Activated CD8-positive, alpha-beta memory T cell treated with anti-CD3 and anti-CD28 coated beads for 1 hour (primary cell): ENCODE results near the gene PITPNM2.

Experiments used
- DNase-seq, 2 donors: peaks; one replicate each; pipeline ENCODE4 v3.0.0-alpha.2; 2020; ENCODE audit warnings: low read depth in 1 of 2; ENCODE audit errors: extremely low read depth in 1 of 2

The PITPNM2 gene

DNA sequence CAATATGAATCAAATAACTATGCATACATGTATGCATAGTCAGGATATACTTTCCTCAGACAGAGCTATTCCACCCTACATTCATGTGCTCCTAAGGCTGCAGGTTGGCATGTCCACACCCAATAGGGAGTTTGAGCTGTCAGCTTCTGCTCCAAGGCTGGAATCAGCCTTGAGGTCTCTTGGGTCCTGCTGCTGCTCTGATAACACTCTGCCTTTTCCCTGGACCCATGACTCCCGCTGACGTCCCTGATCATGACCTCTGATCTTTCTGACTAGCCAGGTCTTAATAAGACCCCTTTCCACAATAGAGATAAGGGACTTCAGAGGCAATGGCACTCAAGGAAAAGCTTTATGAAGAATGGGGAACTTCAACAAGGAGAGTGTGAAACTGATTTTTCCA lies 5.7 kb downstream of the PITPNM2 start:
- no peak for DNase-seq

- no peak for DNase-seq
These were observed 7.0 kb downstream of the PITPNM2 start for GRCh38 chr12:123143736-123144461.

GRCh38 chr12:123142921-123143735 lies 7.8 kb downstream of the PITPNM2 start:
- no peak for DNase-seq

GRCh38 chr12:123142518-123142840 lies 8.4 kb downstream of the PITPNM2 start:
- no peak for DNase-seq

GRCh38 chr12:123141615-123142517 lies 9.0 kb downstream of the PITPNM2 start:
- no peak for DNase-seq

DNA sequence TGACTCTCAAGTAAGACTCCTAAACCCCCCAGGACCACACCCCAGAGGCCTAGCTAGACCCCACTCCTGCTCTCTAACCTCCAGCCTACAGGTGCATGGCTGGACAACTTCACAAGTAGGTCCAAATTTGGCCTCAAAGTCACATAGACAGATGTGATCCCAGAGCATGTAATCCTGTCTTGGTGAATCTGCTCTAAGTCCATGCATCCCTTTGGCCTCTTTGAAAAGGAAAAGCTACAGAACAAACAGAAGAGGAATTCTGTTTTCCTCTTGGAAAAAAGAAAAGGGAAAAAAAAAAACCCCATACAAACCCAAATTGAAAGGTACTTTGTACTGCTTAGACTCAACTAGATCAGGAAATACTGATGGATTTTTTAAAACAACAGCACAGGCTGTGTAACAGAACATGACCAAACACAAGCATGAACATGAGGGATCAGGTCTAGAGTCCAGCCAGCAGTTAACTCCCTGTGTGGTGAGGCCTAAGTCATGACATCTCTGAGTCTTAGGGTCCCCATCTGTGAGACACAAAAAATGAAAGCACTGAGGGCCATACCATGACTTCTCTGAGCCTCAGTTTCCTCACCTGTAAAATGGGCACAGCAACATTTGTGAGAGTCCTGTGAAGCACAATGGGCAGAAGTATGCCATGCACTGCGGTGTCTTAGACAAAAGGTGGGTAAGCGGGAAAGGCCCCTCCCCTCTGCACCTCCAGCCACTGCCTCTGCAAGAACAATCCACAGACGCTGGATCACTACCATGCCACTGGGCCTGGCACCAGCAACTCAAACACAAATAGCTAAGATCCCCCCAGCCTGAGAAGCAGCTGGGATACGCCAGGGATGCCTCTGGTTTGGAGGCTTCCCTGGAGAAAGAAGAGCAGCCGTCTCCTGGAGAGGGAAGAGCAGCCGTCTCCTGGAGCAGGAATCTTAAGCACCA lies 9.9 kb downstream of the PITPNM2 start:
- DNase-seq, result no peak

GRCh38 chr12:123139926-123140675 lies 10.8 kb downstream of the PITPNM2 start:
- DNase-seq, result no peak

GRCh38 chr12:123135688-123136087 lies 15.2 kb downstream of the PITPNM2 start:
- no peak for DNase-seq

DNA sequence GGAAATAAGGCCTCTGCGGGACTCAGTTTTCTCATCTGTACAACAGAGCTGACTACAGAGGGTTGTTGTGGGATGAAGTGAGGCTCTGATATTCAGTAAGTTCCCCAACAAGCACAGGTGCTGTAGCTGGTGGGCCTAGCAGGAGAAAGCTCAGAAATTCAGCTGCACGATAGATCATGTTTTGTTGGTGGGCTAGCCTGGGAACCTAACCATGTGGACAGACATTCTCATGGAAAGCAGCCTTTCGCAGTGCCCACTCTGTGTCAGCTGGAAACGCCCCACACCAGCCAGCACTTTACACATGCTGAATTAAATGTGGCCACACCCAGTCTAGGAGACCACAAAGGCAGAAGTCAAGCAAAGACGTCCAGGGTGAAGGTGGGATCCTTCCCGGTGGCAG lies 16.1 kb downstream of the PITPNM2 start:
- no peak for DNase-seq

DNA sequence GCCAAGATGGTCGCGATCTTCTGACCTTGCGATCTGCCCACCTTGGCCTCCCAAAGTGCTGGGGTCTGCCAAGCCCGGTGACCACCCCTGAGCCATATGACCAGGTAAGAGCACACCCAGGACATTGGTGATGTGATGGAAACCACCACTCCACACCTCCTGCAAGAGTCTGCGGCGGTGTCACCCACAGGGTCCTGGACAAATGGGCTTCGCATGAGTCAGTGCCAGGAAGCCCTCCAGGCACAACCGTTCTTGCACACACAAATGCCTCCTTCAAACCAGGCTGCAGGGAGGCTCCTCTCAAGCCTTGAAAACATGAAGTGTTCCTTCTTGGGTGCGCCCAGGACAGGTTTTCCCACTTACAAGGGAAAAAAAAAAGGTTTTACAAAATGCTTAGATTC lies 16.6 kb downstream of the PITPNM2 start:
- no peak for DNase-seq

- no peak for DNase-seq
These were observed 17.2 kb downstream of the PITPNM2 start for GRCh38 chr12:123133701-123134100.

DNA sequence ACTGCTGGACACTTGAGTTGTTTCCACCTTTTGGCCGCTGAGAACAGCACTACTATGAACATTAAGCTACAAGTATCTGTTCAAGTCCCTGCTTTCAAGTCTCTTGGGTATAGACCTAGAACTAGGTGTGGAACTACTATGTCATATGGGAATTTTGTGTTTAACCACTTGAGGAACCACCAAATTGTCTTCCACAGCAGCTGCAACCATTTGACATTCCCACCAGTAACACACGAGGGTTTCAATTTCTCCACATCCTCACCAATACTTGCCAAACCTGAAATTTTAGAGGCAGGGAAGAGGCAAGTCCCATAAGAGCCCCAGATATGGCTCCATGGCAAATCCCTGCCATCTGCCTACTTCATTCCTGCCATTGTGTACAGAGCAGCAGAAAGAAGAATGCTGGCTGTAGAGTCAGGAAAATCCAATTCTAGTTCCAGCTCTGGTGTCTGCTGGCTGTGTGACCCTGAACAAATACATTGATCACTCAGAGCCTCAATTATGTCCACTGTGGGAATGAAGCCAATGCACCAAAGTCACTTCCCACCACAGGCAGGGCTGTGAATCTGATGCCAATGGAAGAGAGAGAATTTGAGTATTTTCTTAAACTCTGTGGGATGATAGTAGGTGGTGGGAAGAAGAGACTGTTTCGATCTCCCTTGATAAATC lies 17.8 kb downstream of the PITPNM2 start:
- no peak for DNase-seq

DNA sequence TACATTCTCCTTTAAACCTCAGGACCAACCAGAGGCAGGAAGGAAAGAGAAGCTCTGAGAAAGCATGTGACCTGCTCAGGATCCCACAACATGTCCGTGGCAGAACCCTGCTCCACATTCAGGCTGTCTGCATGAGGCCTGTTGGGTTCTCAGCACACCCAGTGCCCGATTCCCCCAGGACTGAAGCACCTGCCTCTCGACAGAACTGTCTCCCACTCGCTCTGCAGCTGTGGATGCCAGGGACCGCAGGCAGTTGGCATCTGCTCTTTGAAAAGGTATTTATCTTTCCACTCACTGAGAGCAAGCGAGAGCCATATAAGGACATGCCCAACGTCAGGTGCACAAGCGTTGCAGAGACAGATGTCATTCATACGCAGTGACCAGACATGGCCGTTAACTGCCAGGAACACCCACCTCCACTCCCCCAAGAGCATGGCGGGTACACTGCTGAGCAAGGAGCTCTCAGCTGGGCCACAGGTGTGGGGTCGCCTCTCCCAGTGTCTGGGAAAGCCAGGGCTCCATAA lies 18.9 kb downstream of the PITPNM2 start:
- DNase-seq, result no peak

GRCh38 chr12:123131291-123131832 lies 19.5 kb downstream of the PITPNM2 start:
- DNase-seq, result no peak

- no peak for DNase-seq
These were observed 21.3 kb downstream of the PITPNM2 start for GRCh38 chr12:123129621-123130020.

GRCh38 chr12:123127182-123127495 lies 23.8 kb downstream of the PITPNM2 start:
- DNase-seq, result no peak

DNA sequence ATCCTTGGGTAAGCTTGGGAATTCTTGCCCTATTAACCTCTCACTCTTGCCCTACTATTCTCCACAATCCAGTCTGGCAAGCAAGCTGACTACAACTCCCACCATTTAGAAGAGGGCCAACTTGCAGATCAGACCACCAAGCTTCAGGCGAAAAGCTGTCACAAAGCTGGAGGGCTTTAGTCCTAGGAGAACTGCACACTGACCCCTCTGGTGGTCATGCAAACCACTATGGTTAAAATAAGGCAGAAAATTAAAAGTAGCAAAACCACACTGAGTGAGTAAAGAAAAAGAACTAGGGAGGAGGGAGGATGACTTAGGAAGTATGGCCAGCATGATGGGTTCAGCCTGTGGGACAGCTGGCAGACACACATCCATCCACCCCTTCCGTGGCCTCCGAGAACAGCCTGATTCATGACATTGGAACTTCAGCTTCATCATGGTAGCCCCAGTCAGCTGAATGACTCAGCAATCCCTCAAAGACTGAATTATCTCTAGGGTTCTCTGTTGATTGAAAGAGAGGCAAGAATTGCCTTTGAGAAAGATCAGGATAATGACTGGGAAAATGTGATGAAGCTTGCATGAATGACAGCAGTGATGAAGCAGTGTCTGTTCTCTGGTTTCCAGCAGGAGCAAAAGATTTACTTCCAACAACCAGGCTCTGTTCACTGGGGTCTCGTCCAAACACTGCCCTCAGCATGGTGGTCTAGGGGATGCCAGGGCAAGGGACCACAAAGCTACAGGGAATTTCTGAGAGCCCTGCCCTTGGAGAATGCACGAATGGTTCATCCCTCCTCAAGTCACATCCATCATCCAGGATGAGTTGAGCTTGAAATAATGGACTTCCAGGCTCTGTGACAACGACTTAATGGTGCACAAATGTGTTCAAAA lies 24.4 kb downstream of the PITPNM2 start:
- no peak for DNase-seq

GRCh38 chr12:123122626-123123025 lies 28.3 kb downstream of the PITPNM2 start:
- DNase-seq, result no peak
